ENCODE results near the gene PLA2G12A.

The PLA2G12A gene

GRCh38 chr4:109729718-109730618 is at the start of gene PLA2G12A (continued):
- TF ChIP-seq ZBTB6 (tag by site-specific recombination; IDR thresholded peaks at IDR 0.05) = no peak

GRCh38 chr4:109764789-109765402 is 35.0 kb upstream of the PLA2G12A start:
- Histone ChIP-seq H3K4me1 (ENCODE audit: control insufficient read depth, insufficient read depth, low read length) (no peaks in the 10 kb centered on the region), H3K27ac (ENCODE audit: extremely low read depth, low read depth, low read length) (no peak overlapping the region), H3K4me3 (ENCODE audit: low read depth, low read length) (no peak overlapping the region), H3K36me3 (ENCODE audit: control insufficient read depth in 2 of 2, insufficient read depth in 1 of 2, low read length in 2 of 2) (no peaks in the 10 kb centered on the region), H3K9me3 (ENCODE audit: control insufficient read depth, insufficient read depth, low read depth, low read length) (no peaks in the 10 kb centered on the region)
- CTCF ChIA-PET = interaction anchor here (0.6 kb wide), 1 partner anchor 61 kb away, joined by 3 read pairs; no protein-coding TSS in a partner anchor
- POLR2A ChIA-PET = no interaction called here
- TF ChIP-seq ZNF416 (tag by site-specific recombination; IDR thresholded peaks at IDR 0.05) (no peak), ZFHX2 (tag by site-specific recombination; conservative IDR thresholded peaks at IDR 0.05) (no peak), PRDM6 (tag by site-specific recombination; IDR thresholded peaks at IDR 0.05) (peak; percentile 35; the same call in 1 of the 2 replicates)

GRCh38 chr4:109764376-109764775 is 34.5 kb upstream of the PLA2G12A start:
- Histone ChIP-seq H3K36me3 (ENCODE audit: control insufficient read depth in 2 of 2, insufficient read depth in 1 of 2, low read length in 2 of 2) (no peaks in the 10 kb centered on the region), H3K27ac (ENCODE audit: extremely low read depth, low read depth, low read length) (no peak overlapping the region), H3K4me3 (ENCODE audit: low read depth, low read length) (no peak overlapping the region), H3K9me3 (ENCODE audit: control insufficient read depth, insufficient read depth, low read depth, low read length) (no peaks in the 10 kb centered on the region), H3K4me1 (ENCODE audit: control insufficient read depth, insufficient read depth, low read length) (no peaks in the 10 kb centered on the region)
- ChIA-PET POLR2A (no interaction called here), CTCF (no interaction called here)
- TF ChIP-seq ZNF221 (tag by site-specific recombination; IDR thresholded peaks at IDR 0.05; ENCODE audit: borderline replicate concordance) = no peak
- no peak for TF ChIP-seq ZNF335 (tag by site-specific recombination; conservative IDR thresholded peaks at IDR 0.05)
- TF ChIP-seq WT1 (tag by site-specific recombination; IDR thresholded peaks at IDR 0.05) = no peak
- TF ChIP-seq ZBTB7A (tag by site-specific recombination; IDR thresholded peaks at IDR 0.05; ENCODE audit: low read depth) = no peak
- no peak for TF ChIP-seq ZNF48 (tag by site-specific recombination; IDR thresholded peaks at IDR 0.05)
- no peak for TF ChIP-seq ZFP69B (tag by site-specific recombination; IDR thresholded peaks at IDR 0.05)
- TF ChIP-seq ZNF654 (tag by site-specific recombination; IDR thresholded peaks at IDR 0.05; ENCODE audit: low read depth) = no peak

- POLR2A ChIA-PET = no interaction called here
- no peak overlapping the region for H3K27ac ChIP-seq (ENCODE audit: extremely low read depth, low read depth, low read length)
- no peak overlapping the region for H3K4me3 ChIP-seq (ENCODE audit: low read depth, low read length)
- no peaks in the 10 kb centered on the region for H3K36me3 ChIP-seq (ENCODE audit: control insufficient read depth in 2 of 2, insufficient read depth in 1 of 2, low read length in 2 of 2)
- no peaks in the 10 kb centered on the region for H3K9me3 ChIP-seq (ENCODE audit: control insufficient read depth, insufficient read depth, low read depth, low read length)
- CTCF ChIA-PET = interaction anchor here (0.7 kb wide), 1 partner anchor 119 kb away, joined by 5 read pairs; no protein-coding TSS in a partner anchor
- H3K4me1 ChIP-seq (ENCODE audit: control insufficient read depth, insufficient read depth, low read length) = no peaks in the 10 kb centered on the region
- TF ChIP-seq ZNF645 (tag by site-specific recombination; IDR thresholded peaks at IDR 0.05) (no peak), ZNF596 (tag by site-specific recombination; IDR thresholded peaks at IDR 0.05) (no peak), ZNF776 (tag by site-specific recombination; IDR thresholded peaks at IDR 0.05; ENCODE audit: borderline replicate concordance) (no peak), HOXA7 (CRISPR knock-in tag; IDR thresholded peaks at IDR 0.05; ENCODE audit: borderline replicate concordance) (no peak), ZBTB7A (tag by site-specific recombination; IDR thresholded peaks at IDR 0.05; ENCODE audit: low read depth) (no peak), PRDM1 (tag by site-specific recombination; IDR thresholded peaks at IDR 0.05) (no peak), ZNF785 (tag by site-specific recombination; IDR thresholded peaks at IDR 0.05) (no peak), IKZF3 (tag by site-specific recombination; IDR thresholded peaks at IDR 0.05) (no peak), GFI1B (tag by site-specific recombination; IDR thresholded peaks at IDR 0.05) (no peak), REST (tag by site-specific recombination; IDR thresholded peaks at IDR 0.05) (no peak)
Measured at GRCh38 chr4:109760682-109761081, 30.8 kb upstream of the PLA2G12A start.

All from HEK293 (cell line).